Pancreas (tissue), 10 donors: ENCODE measurements around the gene ZNF668. TPM values are rescaled to one million over a fixed set of nuclear protein-coding genes. Genes with fewer than 3 reads are reported as not detected.

Experiments
- ATAC-seq, 4 donors: fragments of 200-7000 bp; cut with Tn5 transposase; one replicate each; pipeline versions ENCODE4 v1.8.0 to v1.9.1; 2020; ENCODE audit warnings: mild to moderate bottlenecking in 4 of 4, moderate library complexity in 4 of 4
- DNase-seq, 6 donors: peaks; one replicate each; pipeline ENCODE4 v3.0.0-alpha.2; 2020
- FAIRE-seq: peaks from 2 replicates; lab custom pipeline; 2012; peaks lifted over from hg19 to GRCh38; lab: Jason Lieb, UNC
- H3K27ac ChIP-seq, 4 donors: fragments of 200-600 bp; sonication (generic); 1 replicate in 3 of 4; 2 replicates in 1 of 4; pipeline versions ENCODE4 v1.5.0 to v1.8.0; 2020
- H3K27me3 ChIP-seq, 4 donors: fragments of 200-600 bp; one replicate each; pipeline ENCODE4 v1.8.0; 2021
- H3K36me3 ChIP-seq, 3 donors: fragments of 200-600 bp; sonication (generic) in 1 of 3; one replicate each; pipeline versions ENCODE4 v1.5.0 to v1.8.0; 2020 to 2021
- H3K4me1 ChIP-seq, 3 donors: fragments of 200-600 bp; one replicate each; pipeline ENCODE4 v1.8.0; 2021
- H3K4me3 ChIP-seq, 4 donors: fragments of 200-600 bp; sonication (generic) in 2 of 4; one replicate each; pipeline versions ENCODE4 v1.5.0 to v1.8.0; 2020 to 2021
- H3K9me3 ChIP-seq, 4 donors: fragments of 200-600 bp; one replicate each; pipeline ENCODE4 v1.8.0; 2021
- CTCF ChIP-seq, 4 donors: fragments of 200-600 bp; sonication (generic) in 3 of 4; IDR thresholded peaks; one replicate each; pipeline versions ENCODE4 v1.5.0 to v1.8.0; 2021; ENCODE audit warnings: antibody characterized with exemption in 4 of 4
- WGBS, 2 donors: extraction: QIAGEN DNeasy Blood & Tissue Kit; methylation state at CpG; one replicate each; pipeline ENCODE4 v1.1.7; 2013; 5-methylcytosine and 5-hydroxymethylcytosine counted together
- intact Hi-C, 3 donors: fragments of 100-400 bp; cut with DNase I; formaldehyde crosslinking; loops; one replicate each; pipeline versions ENCODE4 v1.11.1 to v1.14.2; 2022
- polyA plus RNA-seq, 2 donors: library from polyadenylated mRNA; stranded (reverse); fragments of 200-250 nt; gene quantifications; one replicate each; pipeline ENCODE4 v1.2.3, GENCODE V29; 2013
- total RNA-seq, 6 donors: library from RNA; stranded (reverse); fragmentation: NEBNext Ultra II Directional in 4 of 6; extraction: Animal tissue kit (Norgen Biotek cat#: 25700) in 4 of 6; gene quantifications; one replicate each; pipeline versions ENCODE4 v1.2.1 to v1.2.4, GENCODE V29; 2021 to 2023
- donor health status: healthy with polysubstance abuse.
- donor health status: DM: no; HTN: no; CAD: no; lungs with moderate emphysema.
- donor health status: DM: no; HTN: no; CAD: no.
- donor health status: control.
- donor health status: control.
- donor health status: Bipolar disorder and iron deficiency.
- donor health status: DM: yes; HTN: yes; CAD: no.
- donor health status: DM: no; HTN: no; CAD: no.
- donor health status: DM: no; HTN: no; CAD: no.
- donor health status: DM: yes; HTN: yes; CAD: no.

Gene ZNF668
- total and polyA plus RNA-seq, 8 donors, result 1.5 to 6.4 (median 3.6) TPM

GRCh38 chr16:31029272-31029671, 44.8 kb downstream of the ZNF668 start:
- H3K4me1 ChIP-seq, result peaks cover 0 to under 1% (median under 1%) of the 10 kb centered on the region in 3 donors
- no peaks in the 10 kb centered on the region for H3K36me3 ChIP-seq
- intact Hi-C loops, result no loop called here
- H3K27ac ChIP-seq, result no peak overlapping the region
- FAIRE-seq, result no peak
- H3K9me3 ChIP-seq, result no peaks in the 10 kb centered on the region
- H3K27me3 ChIP-seq, result no peaks in the 10 kb centered on the region
- 80 to 83% methylated on average over 5 of the region's 5 CpGs for WGBS, 2 donors
- TF ChIP-seq CTCF (IDR thresholded peaks at IDR 0.05), result no peak
- H3K4me3 ChIP-seq, result no peak overlapping the region
- no peak for ATAC-seq
- DNase-seq, result no peak

GRCh38 chr16:31025339-31025738, 48.7 kb downstream of the ZNF668 start:
- intact Hi-C loops, result no loop called here
- no peak for TF ChIP-seq CTCF (IDR thresholded peaks at IDR 0.05)
- DNase-seq, result no peak
- no peaks in the 10 kb centered on the region for H3K9me3 ChIP-seq
- 87 to 94% methylated on average over 5 of the region's 5 CpGs for WGBS, 2 donors
- FAIRE-seq, result no peak
- no peaks in the 10 kb centered on the region for H3K27me3 ChIP-seq
- no peaks in the 10 kb centered on the region for H3K4me1 ChIP-seq
- no peak overlapping the region for H3K4me3 ChIP-seq
- ATAC-seq, result peak in 2 of 4 donors; percentile 25 to 34
- H3K36me3 ChIP-seq, result no peaks in the 10 kb centered on the region
- no peak overlapping the region for H3K27ac ChIP-seq

GRCh38 chr16:31023627-31024226, 50.3 kb downstream of the ZNF668 start:
- Histone ChIP-seq H3K27ac (no peak overlapping the region), H3K27me3 (no peaks in the 10 kb centered on the region), H3K36me3 (no peaks in the 10 kb centered on the region), H3K4me3 (no peak overlapping the region), H3K9me3 (no peaks in the 10 kb centered on the region), H3K4me1 (no peaks in the 10 kb centered on the region)
- intact Hi-C loops, result no loop called here
- FAIRE-seq (no peak), DNase-seq (no peak), ATAC-seq (no peak)
- WGBS, 2 donors, result 52 to 62% methylated on average over 6 of the region's 6 CpGs
- no peak for TF ChIP-seq CTCF (IDR thresholded peaks at IDR 0.05)

DNA sequence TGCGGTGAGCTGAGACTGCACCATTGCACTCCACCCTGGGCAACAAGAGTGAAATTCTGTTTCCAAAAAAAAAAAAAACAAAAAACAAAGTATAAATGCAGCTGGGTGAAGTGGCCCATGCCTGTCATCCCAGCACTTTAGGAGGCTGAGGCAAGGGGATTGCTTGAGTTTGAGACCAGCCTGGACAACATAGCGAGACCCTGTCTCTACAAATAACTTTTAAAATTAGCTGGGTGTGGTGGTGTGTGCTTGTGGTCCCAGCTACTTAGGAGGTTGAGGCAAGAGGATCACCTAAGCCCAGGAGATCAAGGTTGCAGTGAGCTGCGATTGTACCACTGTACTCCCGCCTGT, 50.8 kb downstream of the ZNF668 start:
- WGBS, 2 donors, result 85 to 89% methylated on average over 4 of the region's 4 CpGs
- Histone ChIP-seq H3K9me3 (no peaks in the 10 kb centered on the region), H3K27me3 (no peaks in the 10 kb centered on the region), H3K4me3 (no peak overlapping the region), H3K4me1 (no peaks in the 10 kb centered on the region), H3K36me3 (no peaks in the 10 kb centered on the region), H3K27ac (no peak overlapping the region)
- no peak for TF ChIP-seq CTCF (IDR thresholded peaks at IDR 0.05)
- intact Hi-C loops, result no loop called here
- no peak for DNase-seq
- ATAC-seq, result no peak
- no peak for FAIRE-seq

- intact Hi-C loops, result no loop called here
- TF ChIP-seq CTCF (IDR thresholded peaks at IDR 0.05), result no peak
- no peak overlapping the region for H3K4me3 ChIP-seq
- DNase-seq, result no peak
- no peak for FAIRE-seq
- WGBS, 2 donors, result 75 to 78% methylated on average over 12 of the region's 12 CpGs
- H3K9me3 ChIP-seq, result no peaks in the 10 kb centered on the region
- no peak overlapping the region for H3K27ac ChIP-seq
- no peaks in the 10 kb centered on the region for H3K36me3 ChIP-seq
- no peaks in the 10 kb centered on the region for H3K4me1 ChIP-seq
- ATAC-seq, result no peak
- H3K27me3 ChIP-seq, result no peaks in the 10 kb centered on the region
Observed at GRCh38 chr16:31022544-31023251, 51.3 kb downstream of the ZNF668 start.
